ENCODE data around the gene CHMP2B. TPM values are rescaled to one million over a fixed set of nuclear protein-coding genes. Genes with fewer than 3 reads are reported as not detected.

CHMP2B gene, protein sequence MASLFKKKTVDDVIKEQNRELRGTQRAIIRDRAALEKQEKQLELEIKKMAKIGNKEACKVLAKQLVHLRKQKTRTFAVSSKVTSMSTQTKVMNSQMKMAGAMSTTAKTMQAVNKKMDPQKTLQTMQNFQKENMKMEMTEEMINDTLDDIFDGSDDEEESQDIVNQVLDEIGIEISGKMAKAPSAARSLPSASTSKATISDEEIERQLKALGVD
- 34.1 and 36.3 TPM in 2 replicates for total RNA-seq

GRCh38 chr3:87227104-87227834 is at the start of gene CHMP2B:
CHMP2B (plus strand) TSS chr3:87227309; CDS start chr3:87227523, 214 bp downstream.

GRCh38 chr3:87276484-87276883 is 49.4 kb downstream of the CHMP2B start, which contains the start of gene POU1F1:
POU1F1 (minus strand) TSS chr3:87276584; CDS start chr3:87276462, 122 bp downstream.

Other genes with a start within 250 kb of the CHMP2B start
- 0.62 and 0.65 TPM in 2 replicates for gene VGLL3, start 236.2 kb upstream of the CHMP2B start, total RNA-seq
- not detected in 2 replicates for gene POU1F1, start 49.3 kb downstream of the CHMP2B start, total RNA-seq

Data from hair follicular keratinocyte (primary cell).